GM18909 (cell line): ENCODE measurements around the gene SUSD6.
A peak's percentile ranks its signal among the peaks of the same experiment; 100 is the strongest.

Source experiments
- ATAC-seq: cut with Tn5 transposase; IDR thresholded peaks from one replicate; pipeline ENCODE4 v1.9.1; 2021; ENCODE audit warnings: mild to moderate bottlenecking; ENCODE audit not compliant: unreplicated experiment, poor library complexity

Gene SUSD6

GRCh38 chr14:69611172-69612013 is at the start of gene SUSD6:
Gene SUSD6, plus strand, starts transcription at chr14:69611596. Its CDS starts 46,997 bp downstream, at chr14:69658593.
- ATAC-seq: peak; percentile 57

GRCh38 chr14:69561893-69562292 is 49.5 kb upstream of the SUSD6 start:
- no peak for ATAC-seq

GRCh38 chr14:69567563-69567962 is 43.8 kb upstream of the SUSD6 start:
- no peak for ATAC-seq

- ATAC-seq: no peak
Observed at GRCh38 chr14:69569859-69570258, 41.5 kb upstream of the SUSD6 start.

- ATAC-seq: no peak
Observed at GRCh38 chr14:69570836-69571330, 40.5 kb upstream of the SUSD6 start.

- no peak for ATAC-seq
Observed at GRCh38 chr14:69571449-69572029, 39.9 kb upstream of the SUSD6 start.

GRCh38 chr14:69572030-69572840 is 39.2 kb upstream of the SUSD6 start:
- no peak for ATAC-seq

GRCh38 chr14:69572841-69573135 is 38.6 kb upstream of the SUSD6 start:
- no peak for ATAC-seq

GRCh38 chr14:69573205-69573830 is 38.1 kb upstream of the SUSD6 start:
- no peak for ATAC-seq

- no peak for ATAC-seq
Observed at GRCh38 chr14:69573831-69574262, 37.5 kb upstream of the SUSD6 start.

GRCh38 chr14:69574263-69574953 is 37.0 kb upstream of the SUSD6 start, which contains the start of gene CCDC177:
Gene CCDC177, minus strand, starts transcription at chr14:69574871. Its CDS starts 1,249 bp downstream, at chr14:69573622.
- no peak for ATAC-seq

GRCh38 chr14:69574954-69575295 is 36.5 kb upstream of the SUSD6 start:
- no peak for ATAC-seq

GRCh38 chr14:69579476-69579875 is 31.9 kb upstream of the SUSD6 start:
- no peak for ATAC-seq

GRCh38 chr14:69580009-69580577 is 31.3 kb upstream of the SUSD6 start:
- ATAC-seq: no peak

- ATAC-seq: no peak
Observed at GRCh38 chr14:69581316-69581935, 30.0 kb upstream of the SUSD6 start.

- ATAC-seq: no peak
Observed at GRCh38 chr14:69582212-69582611, 29.2 kb upstream of the SUSD6 start.

GRCh38 chr14:69582829-69583228 is 28.6 kb upstream of the SUSD6 start:
- ATAC-seq: no peak

GRCh38 chr14:69584389-69584788 is 27.0 kb upstream of the SUSD6 start:
- no peak for ATAC-seq

GRCh38 chr14:69586404-69586803 is 25.0 kb upstream of the SUSD6 start:
- ATAC-seq: no peak
